GM19438 (cell line): ENCODE results near the gene RHCE.
"Not testable (repeated sequence)": the region's sequence is repeated elsewhere in the genome, so short reads cannot be mapped to it uniquely, and the experiment has no call there.

Experiments used
- ATAC-seq: cut with Tn5 transposase; IDR thresholded peaks from one replicate; pipeline ENCODE4 v1.9.1; 2021; ENCODE audit warnings: low read depth; ENCODE audit not compliant: unreplicated experiment

RHCE gene

DNA sequence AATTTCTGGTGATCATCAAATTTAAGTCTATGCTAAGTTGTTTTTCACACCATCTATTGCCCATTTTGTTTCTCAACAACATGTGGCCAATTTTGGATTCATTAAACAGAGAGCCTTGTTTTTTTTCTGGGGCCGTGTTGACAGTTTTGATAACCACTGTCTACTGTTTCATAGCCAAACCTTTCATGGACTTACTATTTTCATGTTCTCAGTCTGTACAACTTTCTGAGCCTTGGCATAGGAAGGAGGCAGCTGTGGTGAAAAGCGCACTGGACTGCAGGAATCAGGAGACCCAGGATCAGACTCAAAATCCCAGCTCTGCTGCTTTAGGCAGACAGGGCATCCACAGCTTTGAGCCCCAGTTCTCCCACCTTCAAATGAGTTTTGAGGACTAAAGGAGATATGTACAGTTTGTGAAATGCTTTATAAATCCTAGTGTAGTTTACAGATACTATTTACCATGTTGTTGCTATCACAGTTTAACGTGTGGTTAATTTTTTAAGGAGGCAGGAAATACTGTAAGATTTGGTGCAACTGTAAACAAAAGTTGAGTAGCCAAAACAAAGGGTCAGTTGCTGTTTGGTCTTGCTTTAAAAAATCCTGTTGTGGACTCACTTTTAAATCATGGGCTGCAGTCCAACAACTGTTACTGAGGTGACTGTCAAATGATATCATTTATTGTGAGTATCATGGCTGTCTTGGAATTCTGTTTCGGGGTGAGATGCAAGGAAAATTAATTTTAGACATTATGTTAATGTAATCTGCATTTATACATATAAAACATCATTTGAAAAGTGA, 13.0 kb upstream of the RHCE start:
- ATAC-seq, result no peak

DNA sequence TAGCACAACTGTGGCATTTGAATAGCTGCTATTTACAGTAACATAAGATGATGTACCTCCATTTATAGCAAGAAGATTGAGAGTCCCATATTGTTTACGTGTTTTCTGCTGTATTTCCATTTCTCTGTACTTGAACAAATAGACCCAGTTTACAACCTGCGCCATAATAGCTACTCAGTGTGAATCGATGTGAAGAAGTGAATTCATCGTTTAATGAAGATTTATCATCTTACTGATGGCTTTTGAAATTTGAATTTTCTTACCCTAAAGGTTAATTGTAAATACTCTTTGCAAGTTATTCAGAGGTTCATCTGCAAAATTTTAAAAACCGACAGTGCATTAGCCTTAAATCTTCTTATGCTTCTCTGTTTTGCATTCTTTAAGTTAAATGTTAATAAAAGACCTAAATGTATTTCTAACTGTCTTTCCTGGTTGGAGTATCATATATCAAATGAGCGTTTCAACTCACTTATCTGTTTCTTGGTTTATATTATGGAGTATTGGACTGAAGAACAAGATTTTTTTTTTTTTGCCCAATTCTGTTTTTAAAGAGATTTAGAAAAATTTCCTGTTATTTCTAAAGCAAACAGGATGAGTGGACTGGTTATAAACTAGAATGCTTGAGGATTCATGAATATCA, 12.2 kb upstream of the RHCE start:
- ATAC-seq, result no peak

DNA sequence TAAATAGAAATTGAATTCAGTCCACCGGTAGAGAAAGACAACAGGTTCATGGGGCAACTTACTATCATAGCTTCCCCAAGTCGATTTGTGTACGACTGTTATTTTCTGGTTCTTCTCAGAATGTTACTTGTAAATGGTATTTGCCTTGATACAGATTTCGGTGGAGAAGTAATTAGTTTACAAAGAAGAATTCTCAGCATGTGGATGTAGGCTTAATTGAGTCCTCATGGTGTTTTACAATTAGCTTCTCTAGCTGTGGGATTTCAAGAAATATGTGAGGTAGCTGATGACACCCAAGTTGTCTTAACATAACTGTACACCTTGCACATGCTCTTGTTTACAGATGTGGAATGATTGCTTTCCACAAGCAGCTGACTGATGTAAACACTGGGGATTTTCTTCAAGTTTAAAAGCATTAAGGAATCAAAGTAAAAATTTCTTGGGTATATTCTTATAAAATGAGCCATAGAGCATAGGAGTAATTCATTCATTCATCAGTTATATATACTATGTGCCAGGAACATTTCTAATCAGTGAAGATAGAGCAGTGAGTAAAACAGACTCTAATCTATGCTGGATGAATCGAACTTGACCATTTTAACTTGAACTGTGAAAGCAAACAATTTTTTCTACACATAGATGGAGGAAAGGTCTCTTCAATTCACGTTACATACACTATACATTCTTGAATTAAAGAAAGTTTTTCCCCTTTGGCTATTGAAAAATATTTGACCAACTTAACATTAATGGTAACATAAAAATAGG, 11.5 kb upstream of the RHCE start:
- ATAC-seq, result no peak

DNA sequence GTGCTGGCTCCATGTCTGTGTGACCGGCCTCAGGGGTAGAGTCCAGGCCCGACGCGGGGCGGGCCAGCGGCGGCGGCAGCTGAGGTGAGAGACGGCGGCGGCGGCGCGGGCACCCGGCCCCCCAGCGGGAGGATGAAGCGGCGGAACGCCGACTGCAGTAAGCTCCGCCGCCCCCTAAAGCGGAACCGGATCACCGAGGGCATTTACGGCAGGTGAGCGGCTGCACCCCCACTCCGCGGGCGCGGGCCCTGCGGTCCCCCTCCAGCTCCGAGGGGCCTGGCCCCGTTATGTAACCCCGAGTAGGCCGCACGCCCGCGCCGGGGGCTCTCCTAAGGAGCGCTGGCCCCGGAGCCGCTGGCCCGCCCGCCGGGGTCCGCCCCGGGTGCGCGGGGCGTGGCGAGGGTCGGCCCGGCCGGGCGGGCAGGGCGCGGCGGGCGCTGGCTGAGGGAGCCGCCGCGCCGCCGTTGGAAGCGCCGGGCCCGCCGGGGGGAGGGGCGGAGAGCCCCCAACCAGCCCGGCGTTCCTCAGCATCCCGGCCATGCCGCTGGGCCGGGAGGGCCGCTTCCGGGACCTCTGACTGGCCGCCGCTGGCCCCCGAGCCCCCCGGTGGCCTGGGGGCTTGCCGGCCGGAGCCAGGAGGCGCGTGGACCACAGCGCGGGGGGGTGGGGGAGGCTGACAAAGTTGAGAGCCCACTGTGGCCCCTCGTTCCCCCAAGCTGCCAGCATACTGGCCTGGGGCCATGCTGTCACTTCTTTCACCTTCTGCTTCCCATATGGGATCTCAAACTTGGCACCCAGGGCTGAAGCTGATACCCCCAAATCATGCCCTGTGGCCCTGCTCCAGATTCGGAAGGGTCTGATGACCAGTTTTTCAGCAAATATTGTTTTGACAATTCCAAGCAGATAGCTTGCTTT, 10.6 kb upstream of the RHCE start:
- ATAC-seq, result peak; percentile 26

DNA sequence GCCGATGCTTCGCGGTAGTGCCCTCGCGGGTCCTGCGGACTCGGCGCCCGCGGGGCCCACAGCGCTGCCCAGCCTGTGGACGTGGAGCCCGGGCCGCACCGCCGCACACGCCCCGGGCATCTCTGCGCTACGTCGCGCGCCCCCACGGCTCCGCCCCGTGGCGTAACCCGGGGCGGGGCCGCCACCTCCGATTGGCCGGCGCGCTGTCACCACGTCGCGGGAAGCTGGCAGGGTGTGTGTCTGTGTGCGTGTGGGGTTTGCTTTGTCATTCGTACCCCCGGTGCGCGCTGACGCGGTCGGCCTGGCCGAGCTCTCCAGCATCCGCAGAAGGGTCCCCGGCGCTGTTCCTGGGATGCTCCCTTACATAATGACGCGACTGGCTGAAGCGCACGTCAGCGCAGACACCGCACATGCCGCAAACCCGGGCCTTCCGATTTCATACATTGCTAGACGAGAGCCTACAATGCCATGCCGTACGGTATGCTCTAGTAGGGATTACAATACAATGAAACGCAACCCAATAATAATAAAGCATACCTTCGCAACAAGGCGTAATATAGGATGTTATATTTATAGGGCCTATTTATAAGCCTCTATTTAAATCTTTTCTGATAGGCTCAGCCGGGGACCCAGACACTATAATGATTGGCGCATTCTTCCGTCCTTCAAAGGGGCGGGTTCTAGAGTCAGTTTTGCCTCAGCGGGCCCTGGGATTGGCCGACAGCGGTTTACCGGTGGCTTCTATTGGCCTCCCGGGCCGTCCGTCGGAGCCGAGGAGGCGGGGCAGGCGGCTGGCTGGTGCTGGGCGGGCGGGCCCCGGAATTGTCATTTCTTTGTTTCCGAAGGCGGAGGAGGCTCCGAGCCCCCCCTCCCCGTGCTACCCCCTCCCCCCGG, 9.7 kb upstream of the RHCE start, which contains the start of gene MACO1:
Gene MACO1 (plus strand): TSS at position 825 of the 894 bp plus-strand sequence. CDS start 202 bp downstream, outside the sequence.
- peak; percentile 85 for ATAC-seq

DNA sequence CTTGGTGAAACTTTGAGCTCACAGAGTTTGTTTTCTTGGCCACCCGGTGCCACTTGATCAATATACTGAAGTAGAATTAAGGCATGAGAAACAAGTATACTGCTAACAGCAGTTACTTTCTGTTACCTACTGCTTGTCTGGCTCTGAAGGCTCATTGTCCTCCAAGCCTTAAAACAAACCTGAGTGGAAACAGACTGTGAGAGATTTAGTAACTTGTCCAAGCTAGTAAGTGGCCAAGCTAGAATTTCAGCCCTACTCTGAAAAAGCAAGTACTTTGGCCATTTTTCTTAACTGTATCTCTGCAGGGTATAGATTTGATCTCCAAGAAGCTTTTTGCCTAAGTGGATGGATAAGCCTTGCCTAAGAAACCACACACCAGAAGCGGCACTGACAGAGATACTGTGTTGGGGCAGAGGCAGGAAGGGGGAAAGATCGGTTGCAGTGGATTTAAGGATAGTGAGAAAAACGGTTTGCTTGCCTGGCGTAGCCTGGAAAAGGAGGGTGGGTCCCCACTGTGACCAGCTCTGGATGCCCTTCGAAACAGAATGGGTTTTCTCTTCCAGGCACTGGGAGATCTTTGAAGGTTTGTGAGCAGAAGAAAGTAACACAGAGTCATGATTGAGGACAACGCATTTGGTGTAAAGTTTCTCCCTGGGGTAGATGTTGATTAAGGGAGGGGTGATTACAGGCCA, 8.0 kb upstream of the RHCE start:
- ATAC-seq, result no peak

DNA sequence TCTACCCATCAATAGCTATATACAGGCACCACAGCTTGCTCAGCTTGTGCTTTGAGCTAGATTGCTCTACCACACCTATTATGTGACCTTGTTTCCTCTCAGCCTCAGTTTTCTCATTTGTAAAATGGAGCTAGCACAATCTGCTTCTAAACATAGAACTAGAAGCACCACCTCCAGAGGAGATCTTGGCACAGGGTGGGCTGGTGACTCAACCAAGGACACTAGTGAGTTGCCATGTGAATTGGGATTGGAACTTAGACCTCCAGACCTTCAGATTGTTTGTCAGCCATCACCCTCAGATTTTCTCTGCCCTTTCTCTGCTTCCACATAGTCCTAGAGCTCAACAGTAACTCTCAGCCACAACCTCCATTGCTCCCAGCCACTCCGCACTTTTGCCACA, 7.1 kb upstream of the RHCE start:
- no peak for ATAC-seq

DNA sequence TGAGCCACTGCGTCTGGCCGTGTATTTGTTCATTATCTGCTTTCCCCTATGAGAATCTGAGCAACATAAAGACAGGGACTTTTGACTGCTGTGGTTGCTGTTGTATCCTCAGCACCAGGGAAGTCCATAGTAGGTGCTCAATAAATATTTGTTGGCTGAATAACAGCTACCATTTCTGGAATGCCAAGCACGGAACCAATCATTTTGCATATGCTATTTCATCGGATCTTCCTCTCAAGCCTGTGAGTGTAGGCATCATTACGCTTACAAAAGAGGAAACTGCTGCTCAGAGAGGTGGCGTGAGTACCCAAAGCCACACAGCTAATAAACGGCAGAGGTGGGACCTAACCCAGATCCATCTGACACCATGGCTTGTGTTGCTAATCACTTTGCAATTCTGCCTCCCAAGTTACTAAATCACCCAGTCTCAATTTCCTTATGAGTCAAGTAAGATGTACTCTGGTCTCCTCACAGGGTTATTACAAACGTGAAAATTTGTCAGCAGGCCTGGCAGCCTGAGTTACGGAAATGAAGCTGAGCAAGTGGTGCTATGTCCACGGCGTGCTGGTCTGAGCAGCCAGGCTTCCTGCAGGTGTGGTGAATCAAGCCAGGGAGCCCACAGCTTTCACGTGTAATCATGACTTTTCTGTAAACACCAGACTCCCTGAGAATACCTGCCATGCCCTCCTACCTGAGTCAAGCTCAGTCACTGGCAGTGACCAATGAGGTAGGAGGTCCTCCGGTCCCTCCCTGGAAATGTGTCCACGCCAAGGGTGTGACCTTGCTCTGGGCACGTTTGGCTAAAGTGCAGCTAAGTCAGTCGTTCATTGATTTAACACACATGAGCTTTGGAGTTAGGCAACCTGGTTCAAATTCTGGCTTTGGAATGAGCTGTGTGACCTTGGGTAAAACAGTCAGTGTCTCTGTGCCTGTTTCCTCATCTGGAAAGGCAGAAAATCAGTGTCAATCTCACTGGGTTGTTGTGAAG, 4.8 kb upstream of the RHCE start:
- ATAC-seq, result no peak

DNA sequence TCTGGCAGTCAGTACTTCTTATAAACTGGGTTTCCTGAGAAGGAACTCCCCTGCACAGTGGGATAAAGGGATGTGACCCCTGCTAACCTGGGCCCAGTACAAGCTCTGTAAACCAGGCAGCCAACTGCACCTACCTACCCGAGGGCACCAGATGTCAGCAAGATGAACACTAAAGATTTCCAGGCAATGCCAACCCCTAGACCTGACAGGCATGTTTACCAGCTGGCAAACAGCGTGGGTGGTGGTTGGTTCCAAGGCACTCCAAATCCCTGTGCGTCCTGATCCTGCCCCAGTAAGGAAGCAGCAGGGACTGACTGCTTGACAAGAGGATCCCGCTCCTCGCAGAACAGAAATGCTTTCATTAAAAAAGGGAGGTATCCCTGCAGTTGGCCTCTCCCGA, 2.6 kb upstream of the RHCE start:
- ATAC-seq, result not testable (repeated sequence)

DNA sequence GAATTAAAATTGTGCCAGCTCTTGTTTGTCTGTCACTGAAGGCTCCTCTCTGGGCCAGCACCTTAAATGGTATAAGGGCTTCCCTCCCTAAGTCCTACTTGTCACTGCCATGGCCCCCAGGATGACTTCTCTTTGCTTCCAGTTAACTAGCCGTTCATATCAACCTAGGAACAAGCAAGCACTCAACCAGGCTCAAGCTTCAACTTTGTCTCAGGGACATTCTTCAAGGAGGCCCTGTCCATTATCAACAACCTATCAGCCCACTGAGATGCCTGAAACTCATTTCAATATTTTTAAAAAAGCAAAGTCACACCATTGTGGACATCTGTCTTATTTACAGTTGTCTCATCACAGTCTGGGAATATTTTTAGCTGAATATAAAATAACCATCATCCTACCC, 1.3 kb downstream of the RHCE start:
- not testable (repeated sequence) for ATAC-seq

DNA sequence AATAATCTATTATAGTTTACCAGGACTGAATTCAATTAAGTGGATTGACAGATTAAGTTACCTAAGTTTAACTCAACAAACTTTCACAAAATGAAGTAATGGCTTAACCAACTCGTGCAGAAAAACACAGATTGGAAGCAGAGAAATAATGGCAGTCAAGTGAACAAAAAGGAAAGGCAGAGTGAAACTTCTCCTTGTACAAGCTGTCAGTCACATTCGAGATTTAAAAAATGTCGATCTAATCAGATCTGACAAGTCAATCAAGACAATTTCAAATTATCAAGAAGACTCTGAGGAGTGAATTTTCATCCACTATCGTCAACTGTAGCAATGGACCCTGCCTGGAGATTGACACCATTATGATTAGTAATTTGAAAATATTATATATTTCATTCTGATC, 3.3 kb downstream of the RHCE start:
- ATAC-seq, result not testable (repeated sequence)

DNA sequence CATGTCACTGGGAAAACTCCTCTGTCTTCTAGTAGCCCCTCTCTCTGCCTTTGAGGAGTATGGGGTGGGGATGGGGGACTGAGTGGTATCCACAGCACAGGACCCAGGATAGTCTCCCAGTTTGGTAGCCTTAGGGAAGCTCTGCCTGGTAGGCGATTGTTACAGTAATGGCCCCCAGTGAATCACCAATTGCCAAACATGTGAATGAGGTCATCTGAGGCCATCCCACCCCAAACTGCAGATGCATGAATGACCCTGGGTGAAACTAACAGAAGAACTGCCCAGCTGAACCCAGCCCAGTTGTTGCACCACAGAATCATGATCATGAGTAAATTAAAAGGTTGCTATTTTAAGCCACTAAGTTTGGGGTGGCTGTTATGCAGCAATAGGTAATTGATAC, 6.0 kb downstream of the RHCE start:
- ATAC-seq, result not testable (repeated sequence)

DNA sequence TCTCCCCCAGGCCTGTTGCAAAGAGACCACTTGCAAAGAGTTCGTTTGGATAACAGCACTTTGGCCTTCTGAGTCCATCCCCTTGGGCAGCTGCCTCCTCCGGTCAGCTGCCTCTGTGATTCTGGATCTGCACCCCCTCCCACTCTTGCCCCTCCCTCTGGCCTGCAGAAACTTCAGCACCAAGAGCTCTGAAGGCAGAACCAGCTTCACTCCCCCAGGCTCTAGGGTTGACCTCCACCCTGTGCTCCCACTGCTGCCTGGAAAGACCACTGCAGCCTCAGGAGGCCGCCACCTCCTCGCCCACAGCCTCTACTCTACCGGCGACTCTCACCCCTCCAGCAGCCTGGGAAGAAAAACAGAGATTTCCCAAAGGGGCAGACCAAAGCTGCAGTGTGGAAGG, 6.5 kb downstream of the RHCE start:
- not testable (repeated sequence) for ATAC-seq

DNA sequence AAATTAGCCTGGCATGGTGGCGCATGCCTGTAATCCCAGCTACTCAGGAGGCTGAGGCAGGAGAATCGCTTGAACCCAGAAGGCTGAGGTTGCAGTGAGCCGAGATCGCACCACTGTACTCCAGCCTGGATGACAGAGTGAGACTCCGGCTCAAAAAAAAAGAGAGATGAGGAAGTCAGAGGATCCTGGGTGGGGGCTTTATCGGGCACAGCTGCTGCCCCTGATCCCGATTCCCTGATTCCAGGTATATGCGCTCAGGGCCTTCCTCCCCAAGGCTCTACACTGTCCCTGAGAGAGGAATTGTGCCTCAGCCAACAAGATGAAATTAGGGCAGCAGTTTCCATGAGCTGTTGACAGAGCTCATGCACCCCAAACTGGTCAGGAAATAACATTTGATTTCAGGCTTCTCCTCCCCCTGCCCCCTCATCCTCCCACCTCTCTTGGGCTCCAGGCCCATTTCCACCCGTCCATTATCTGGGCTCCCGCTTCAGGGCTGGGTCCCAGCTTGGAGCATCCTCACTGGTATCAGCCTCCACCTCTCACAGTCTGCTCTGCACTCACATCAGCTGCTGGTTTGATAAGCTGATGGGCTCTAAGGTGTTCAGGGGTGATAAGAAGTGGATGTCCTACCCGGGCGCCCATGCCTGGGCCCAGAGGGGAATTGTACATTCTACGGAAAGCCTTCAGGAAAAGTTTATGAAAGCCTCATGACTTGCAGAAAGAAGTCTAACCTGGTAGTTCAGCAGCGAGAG, 7.6 kb downstream of the RHCE start:
- not testable (repeated sequence) for ATAC-seq

DNA sequence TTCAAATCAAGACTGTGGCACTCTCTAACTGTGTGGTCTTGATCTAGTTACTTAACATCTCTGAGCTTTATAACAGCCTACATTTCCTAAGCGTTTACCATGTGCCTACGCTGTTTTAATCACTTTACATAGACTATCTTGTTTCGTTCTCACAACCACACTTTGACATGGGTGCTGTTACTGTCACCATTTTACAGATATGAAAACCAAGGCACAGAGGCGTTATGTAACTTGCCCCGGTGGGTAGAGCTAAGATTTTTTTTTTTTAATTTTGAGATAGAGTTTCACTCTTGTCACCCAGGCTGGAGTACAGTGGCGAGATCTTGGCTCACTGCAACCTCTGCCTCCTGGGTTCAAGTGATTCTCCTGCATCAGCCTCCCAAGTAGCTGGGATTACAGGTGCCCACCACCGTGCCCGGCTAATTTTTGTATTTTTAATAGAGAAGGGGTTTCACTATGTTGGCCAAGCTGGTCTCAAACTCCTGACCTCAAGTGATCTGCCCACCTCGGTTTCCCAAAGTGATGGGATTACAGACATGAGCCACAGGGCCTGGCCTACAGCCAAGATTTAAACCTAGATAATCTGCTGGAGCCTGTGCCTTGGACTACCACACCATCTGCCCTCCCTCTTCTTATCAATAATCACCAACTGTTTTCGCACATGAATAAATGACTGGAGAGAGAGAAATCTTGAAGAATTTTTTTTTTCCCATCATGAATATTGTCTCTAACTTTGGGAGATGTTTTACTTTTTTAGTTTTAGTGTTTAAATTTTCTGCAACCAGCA, 10.8 kb downstream of the RHCE start:
- not testable (repeated sequence) for ATAC-seq

DNA sequence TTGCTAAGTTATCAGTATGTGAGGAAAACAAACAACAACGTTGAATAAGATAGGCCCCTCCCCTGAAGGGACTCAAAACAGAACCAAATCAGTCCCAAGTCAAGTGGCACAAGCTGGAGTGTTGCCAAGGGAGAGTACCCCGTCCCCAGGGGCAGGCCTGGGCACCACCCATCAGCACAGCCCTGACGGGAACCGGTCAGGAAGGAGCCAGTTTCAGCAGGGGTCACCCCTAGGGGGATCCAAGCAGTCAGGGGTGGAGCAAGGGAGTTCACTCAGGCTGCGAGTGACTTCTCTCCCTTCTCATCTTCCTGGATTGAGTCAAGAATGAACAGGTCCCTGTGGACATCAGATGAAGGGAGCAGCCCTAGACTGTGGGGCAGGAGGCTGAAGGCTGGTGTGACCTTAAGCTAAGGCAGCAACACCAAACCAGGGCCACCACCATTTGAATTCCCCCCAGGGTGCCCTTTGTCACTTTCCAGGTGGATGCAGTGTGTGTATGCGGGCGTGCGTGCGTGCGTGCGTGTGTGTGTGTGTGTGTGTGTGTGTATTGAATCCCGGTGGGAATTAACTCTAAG, 14.8 kb downstream of the RHCE start:
- not testable (repeated sequence) for ATAC-seq
